GM06990 (cell line): Measurements from ENCODE around the gene PEA15.

ENCODE experiments used
- DNase-seq: peaks from one replicate; pipeline ENCODE4 v3.0.0-alpha.2; 2011; ENCODE audit not compliant: insufficient read length; ENCODE audit errors: extremely low read depth
- H3K27me3 ChIP-seq: replicated peaks from 2 replicates; pipeline ENCODE4 v1.6.0; 2011; ENCODE audit warnings: low read length; ENCODE audit not compliant: control insufficient read depth, insufficient read depth
- H3K36me3 ChIP-seq: 2 replicates; pipeline ENCODE4 v1.5.1; 2011; ENCODE audit warnings: low read length; ENCODE audit not compliant: control insufficient read depth, insufficient read depth
- H3K4me3 ChIP-seq: replicated peaks from 2 replicates; pipeline ENCODE4 v1.5.1; 2011; ENCODE audit warnings: low read depth, mild to moderate bottlenecking, control low read depth, low read length
- CTCF ChIP-seq: IDR thresholded peaks from 2 replicates; pipeline ENCODE4 v1.5.1; 2011; ENCODE audit warnings: low read length, control low read depth, mild to moderate bottlenecking, inconsistent platforms; ENCODE audit not compliant: insufficient read depth, poor library complexity, severe bottlenecking

The PEA15 gene

GRCh38 chr1:160194737-160195059 is 10.5 kb upstream of the PEA15 start:
- H3K4me3 ChIP-seq = no peak overlapping the region
- no peaks in the 10 kb centered on the region for H3K27me3 ChIP-seq
- no peak for TF ChIP-seq CTCF
- H3K36me3 ChIP-seq = no peaks in the 10 kb centered on the region
- DNase-seq = no peak

DNA sequence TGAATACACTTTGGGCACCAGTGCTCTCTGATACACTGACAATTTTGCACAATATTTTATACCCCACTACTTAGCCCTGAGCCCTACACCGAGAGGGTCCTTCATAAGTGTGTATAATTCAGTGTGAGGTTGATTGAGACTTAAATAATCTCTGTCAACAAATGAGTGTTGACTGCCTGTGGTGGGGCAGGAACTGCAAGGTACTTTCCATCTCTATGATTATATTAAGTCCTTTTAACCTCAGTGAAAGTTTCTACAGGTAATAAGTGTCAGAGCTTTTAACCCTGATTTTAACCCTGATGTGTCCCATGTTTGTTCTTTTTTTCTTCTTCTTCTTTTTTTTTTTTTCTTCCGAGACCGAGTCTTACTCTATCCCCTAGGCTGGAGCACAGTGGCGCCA is 9.0 kb upstream of the PEA15 start:
- no peak for DNase-seq
- no peaks in the 10 kb centered on the region for H3K27me3 ChIP-seq
- H3K4me3 ChIP-seq = no peak overlapping the region
- H3K36me3 ChIP-seq = no peaks in the 10 kb centered on the region; the same call in 1 of the 2 replicates
- TF ChIP-seq CTCF = no peak

GRCh38 chr1:160197231-160197630 is 8.0 kb upstream of the PEA15 start:
- Histone ChIP-seq H3K4me3 (no peak overlapping the region), H3K36me3 (no peaks in the 10 kb centered on the region; the same call in 1 of the 2 replicates), H3K27me3 (no peaks in the 10 kb centered on the region)
- no peak for DNase-seq
- TF ChIP-seq CTCF = no peak

GRCh38 chr1:160200786-160201185 is 4.4 kb upstream of the PEA15 start:
- no peak for DNase-seq
- TF ChIP-seq CTCF = no peak
- H3K36me3 ChIP-seq = no peaks in the 10 kb centered on the region; the same call in 1 of the 2 replicates

DNA sequence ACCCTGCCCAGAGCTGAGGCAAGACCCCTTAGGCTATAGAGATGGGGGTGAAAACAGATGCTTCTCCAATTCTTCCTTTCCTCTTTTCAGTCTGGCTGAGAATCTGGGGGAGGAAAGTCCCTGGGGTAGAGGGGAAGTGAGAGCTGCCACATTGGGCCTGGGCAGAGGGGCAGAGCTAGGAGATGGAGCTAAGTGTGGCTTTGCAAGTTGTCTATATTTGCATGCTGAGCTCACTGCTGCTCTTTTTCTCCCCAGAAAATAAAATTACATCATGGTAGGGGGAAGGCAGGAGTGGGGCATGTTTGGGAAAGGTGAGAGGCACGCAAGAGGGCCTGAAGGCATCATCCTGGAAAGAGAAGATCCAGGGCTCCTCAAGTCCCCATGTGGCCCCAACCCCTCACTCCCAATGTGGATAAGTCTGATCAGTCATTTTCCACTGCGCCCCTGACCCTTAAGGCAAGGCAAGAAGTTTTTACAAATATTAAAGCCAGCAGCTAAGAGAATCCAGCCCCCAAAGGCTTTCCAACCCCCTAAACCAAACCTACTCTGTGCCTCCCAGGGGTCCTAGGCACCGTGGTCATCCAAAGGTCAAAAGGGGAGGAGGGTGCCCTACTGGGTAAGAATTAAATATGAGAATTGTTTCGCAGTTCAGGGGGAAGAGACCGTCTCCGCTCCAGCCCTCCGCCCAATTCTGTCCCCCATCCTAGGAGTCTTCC is 500 bp upstream of the PEA15 start:
- no peaks in the 10 kb centered on the region for H3K27me3 ChIP-seq
- peak overlapping the region; percentile 54 for H3K4me3 ChIP-seq
- DNase-seq = peak; percentile 67
- H3K36me3 ChIP-seq = peaks cover 17% of the 10 kb centered on the region
- no peak for TF ChIP-seq CTCF

More at GRCh38 chr1:160200786-160201185, 4.4 kb upstream of the PEA15 start:
- Histone ChIP-seq H3K4me3 (no peak overlapping the region), H3K27me3 (no peaks in the 10 kb centered on the region)

GRCh38 chr1:160206036-160206389 is 829 bp downstream of the PEA15 start:
- Histone ChIP-seq H3K4me3 (peak overlapping the region; percentile 99), H3K36me3 (peaks cover 24% of the 10 kb centered on the region), H3K27me3 (no peaks in the 10 kb centered on the region)
- no peak for TF ChIP-seq CTCF
- DNase-seq = peak; percentile 51
